CD4-positive, CD25-positive, alpha-beta regulatory T cell (primary cell): ENCODE data around the gene SEC16B. TPM values are rescaled to one million over a fixed set of nuclear protein-coding genes. Genes with fewer than 3 reads are reported as not detected.

Experiments
- ATAC-seq, 2 donors: fragments of 150-1000 bp; cut with Tn5 transposase; one replicate each; pipeline ENCODE4 v1.10.0; 2021; ENCODE audit warnings: low read depth in 2 of 2, moderate number of reproducible peaks in 2 of 2, moderate library complexity in 1 of 2
- DNase-seq, 3 donors: peaks; one replicate each; pipeline versions ENCODE4 v3.0.0 to v3.0.0-alpha.2; 2012 to 2022; ENCODE audit warnings: mixed read lengths in 1 of 3
- H3K27ac ChIP-seq: one replicate; pipeline ENCODE4 v1.7.0; 2013; ENCODE audit warnings: mild to moderate bottlenecking, low read length; ENCODE audit not compliant: insufficient read depth, poor library complexity, severe bottlenecking
- H3K27me3 ChIP-seq: one replicate; pipeline ENCODE4 v1.7.0; 2013; ENCODE audit warnings: low read length; ENCODE audit not compliant: control insufficient read depth, insufficient read depth
- H3K36me3 ChIP-seq: one replicate; pipeline ENCODE4 v1.7.0; 2013; ENCODE audit warnings: mild to moderate bottlenecking, low read length, moderate library complexity; ENCODE audit not compliant: control insufficient read depth, insufficient read depth
- H3K4me1 ChIP-seq: 2 replicates; pipeline ENCODE4 v1.7.0; 2013; ENCODE audit warnings: mild to moderate bottlenecking, low read length; ENCODE audit not compliant: insufficient read depth, control insufficient read depth, poor library complexity, severe bottlenecking
- H3K4me3 ChIP-seq: one replicate; pipeline ENCODE4 v1.7.0; 2013; ENCODE audit warnings: low read depth, mild to moderate bottlenecking, low read length, moderate library complexity
- H3K9me3 ChIP-seq, 2 experiments: 1 replicate in 1 of 2; 2 replicates in 1 of 2; pipeline ENCODE4 v1.7.0; 2013; ENCODE audit warnings: low read length in 2 of 2, mild to moderate bottlenecking in 1 of 2, moderate library complexity in 1 of 2; ENCODE audit not compliant: control insufficient read depth in 2 of 2
- H3K27ac Mint-ChIP-seq, 3 donors: one replicate each; pipeline ENCODE4 v1.8.0; 2020 to 2022; ENCODE audit warnings: mild to moderate bottlenecking in 3 of 3, mixed read lengths in 3 of 3, moderate library complexity in 2 of 3
- H3K27me3 Mint-ChIP-seq: one replicate; pipeline ENCODE4 v1.8.0; 2022; ENCODE audit warnings: mild to moderate bottlenecking, mixed read lengths
- H3K36me3 Mint-ChIP-seq: one replicate; pipeline ENCODE4 v1.8.0; 2020; ENCODE audit warnings: mixed read lengths
- H3K4me1 Mint-ChIP-seq, 4 donors: one replicate each; pipeline ENCODE4 v1.8.0; 2020 to 2022; ENCODE audit warnings: mixed read lengths in 4 of 4, mild to moderate bottlenecking in 1 of 4
- H3K4me3 Mint-ChIP-seq, 4 donors: one replicate each; pipeline ENCODE4 v1.8.0; 2020 to 2022; ENCODE audit warnings: mild to moderate bottlenecking in 4 of 4, mixed read lengths in 4 of 4, moderate library complexity in 3 of 4
- H3K9me3 Mint-ChIP-seq, 7 donors: one replicate each; pipeline ENCODE4 v1.8.0; 2020 to 2022; ENCODE audit warnings: mixed read lengths in 7 of 7, mild to moderate bottlenecking in 3 of 7, moderate library complexity in 2 of 7
- polyA plus RNA-seq, 4 donors: library from polyadenylated mRNA; unstranded; fragments of 300-500 nt; fragmentation: Illumina TruSeq; gene quantifications; one replicate each; pipeline ENCODE4 v1.2.3, GENCODE V29; 2021
- total RNA-seq: library from RNA; stranded (reverse); gene quantifications from one replicate; pipeline ENCODE4 v1.2.3, GENCODE V29; 2022

The SEC16B gene
- total and polyA plus RNA-seq, 5 donors from 2014 or later = not detected

DNA sequence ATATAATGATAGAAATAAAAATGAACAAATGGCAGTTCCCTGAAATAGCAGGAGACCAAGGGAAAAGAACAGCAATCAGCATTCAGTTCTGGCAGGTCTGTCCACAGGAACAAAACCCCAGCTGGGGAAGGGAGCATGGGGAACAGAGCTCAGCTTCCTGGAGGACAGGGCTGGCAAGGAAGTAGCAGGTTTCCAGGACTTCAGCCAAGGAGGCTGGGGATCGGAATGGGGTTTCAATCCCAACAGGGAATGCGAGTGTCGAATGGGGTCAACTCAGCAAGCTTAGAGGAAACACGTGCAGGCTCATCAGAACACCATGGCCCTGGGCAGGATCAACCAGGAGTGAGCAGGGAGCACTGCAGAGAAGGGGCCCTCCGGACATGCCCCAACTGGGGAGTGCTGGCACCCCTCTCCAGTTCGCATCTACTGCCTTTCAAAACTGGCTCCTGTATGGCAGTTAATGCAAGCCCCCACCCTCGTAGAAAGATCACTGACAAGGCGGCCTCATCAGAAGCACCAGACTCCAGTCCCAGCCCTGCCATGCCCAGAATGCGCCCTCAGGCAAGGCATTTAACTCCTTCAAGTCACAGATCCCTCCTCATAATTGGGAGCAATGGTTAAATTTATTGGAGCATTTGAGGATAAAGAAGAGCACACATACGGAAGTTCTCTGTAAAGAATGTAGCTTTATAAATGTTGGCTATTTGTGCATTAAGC lies 72.4 kb downstream of the SEC16B start:
- Mint-ChIP-seq H3K36me3 (peaks cover 3% of the 10 kb centered on the region), H3K4me1 (no peaks in the 10 kb centered on the region), H3K27ac (no peak overlapping the region), H3K27me3 (no peaks in the 10 kb centered on the region), H3K9me3 (peaks cover 0 to 9% (median 4%) of the 10 kb centered on the region in 7 donors), H3K4me3 (no peak overlapping the region)
- no peak overlapping the region for H3K4me3 ChIP-seq
- ATAC-seq = no peak
- no peaks in the 10 kb centered on the region for H3K27me3 ChIP-seq
- H3K27ac ChIP-seq = no peak overlapping the region
- no peaks in the 10 kb centered on the region for H3K36me3 ChIP-seq
- no peak for DNase-seq
- no peaks in the 10 kb centered on the region for H3K9me3 ChIP-seq
- no peaks in the 10 kb centered on the region for H3K4me1 ChIP-seq

Other genes with a start within 250 kb of the SEC16B start
- not detected for gene RASAL2, start 124.0 kb upstream of the SEC16B start, total RNA-seq
- not detected for gene RASAL2, start 124.0 kb upstream of the SEC16B start, polyA plus RNA-seq